ENCODE data around the gene ANO10. TPM values are rescaled to one million over a fixed set of nuclear protein-coding genes. Genes with fewer than 3 reads are reported as not detected.

ANO10 gene
- total and polyA plus RNA-seq, 2 donors (not counting 3 experiments of a cell fraction or from before 2014, with no cell fraction given), result 28.4 to 45.8 TPM

- intact Hi-C loops (cut with micrococcal nuclease), result no loop called here
- BruUV-seq (replicated peaks), result no TSS peak
These were observed 257.3 kb downstream of the ANO10 start for GRCh38 chr3:43364494-43364893.

More at GRCh38 chr3:43364494-43364893, 257.3 kb downstream of the ANO10 start:
- H3K79me2 ChIP-seq (ENCODE audit: control insufficient read depth, insufficient read depth, low read length), result no peaks in the 10 kb centered on the region
- no peak for DNase-seq (ENCODE audit: low read depth, low spot score)
- POLR2A ChIA-PET, result interaction anchor here (0.6 kb wide), 1 partner anchor 134 kb away, joined by 6 read pairs; no protein-coding TSS in a partner anchor
- no peak overlapping the region for H3K4me3 ChIP-seq (replicated peaks in 1 of 3; ENCODE audit: insufficient read depth in 1 of 3, low read depth in 1 of 3, low read length in 3 of 3)
- no peak overlapping the region for H3K4me2 ChIP-seq (ENCODE audit: insufficient read depth, low read length)
- no peak overlapping the region for H3K9ac ChIP-seq (replicated peaks; ENCODE audit: extremely low read depth, insufficient read depth, low read length)
- no peak overlapping the region for H3K27ac ChIP-seq (ENCODE audit: insufficient read depth, low read depth, low read length)
- no peaks in the 10 kb centered on the region for H4K20me1 ChIP-seq (replicated peaks; ENCODE audit: control insufficient read depth, extremely low read depth, insufficient read depth, low read length)
- dilution Hi-C loops (cut with MboI; ENCODE audit: extremely low pct_ligation_motif_present, low sequenced_read_pairs), result no loop called here
- CTCF ChIA-PET, result no interaction called here
- H3K9me1 ChIP-seq (replicated peaks; ENCODE audit: control insufficient read depth, extremely low read depth, insufficient read depth, low read length), result no peaks in the 10 kb centered on the region
- H3K27me3 ChIP-seq (ENCODE audit: control insufficient read depth in 2 of 2, insufficient read depth in 2 of 2, low read length in 2 of 2), result no peaks in the 10 kb centered on the region
- no peaks in the 10 kb centered on the region for H3K9me3 ChIP-seq (replicated peaks; ENCODE audit: control insufficient read depth, insufficient read depth, low read length)
- no peak for FAIRE-seq
- H3K4me1 ChIP-seq (ENCODE audit: control insufficient read depth, extremely low read depth, insufficient read depth, low read length), result no peaks in the 10 kb centered on the region
- TF ChIP-seq MAX (IDR thresholded peaks at IDR 0.05; ENCODE audit: insufficient read depth, insufficient read length), result no peak
- no peak for TF ChIP-seq EZH2 (IDR thresholded peaks at IDR 0.05; ENCODE audit: borderline replicate concordance, low read depth, low read length, severe bottlenecking)
- TF ChIP-seq JUN (IDR thresholded peaks at IDR 0.05; ENCODE audit: borderline replicate concordance, insufficient read depth, insufficient read length, low read depth), result no peak
- TF ChIP-seq CTCF (IDR thresholded peaks at IDR 0.05; ENCODE audit: extremely low read depth in 1 of 2, insufficient read depth in 1 of 2, low read depth in 1 of 2, low read length in 2 of 2), result no peak
- TF ChIP-seq POLR2AphosphoS5 (IDR thresholded peaks at IDR 0.05; ENCODE audit: insufficient read depth, low read depth, low read length), result no peak
- H2AFZ ChIP-seq (ENCODE audit: low read depth, low read length), result no peak overlapping the region
- H3K36me3 ChIP-seq (ENCODE audit: control insufficient read depth in 2 of 2, extremely low read depth in 1 of 2, insufficient read depth in 2 of 2, low read length in 2 of 2), result peaks cover 0 to 4% of the 10 kb centered on the region in 2 experiments
